Daoy (cell line): ENCODE measurements around the gene PLXDC1. TPM values are rescaled to one million over a fixed set of nuclear protein-coding genes. Genes with fewer than 3 reads are reported as not detected.
A peak's percentile ranks its signal among the peaks of the same experiment; 100 is the strongest.
"Not testable (repeated sequence)": the region's sequence is repeated elsewhere in the genome, so short reads cannot be mapped to it uniquely, and the experiment has no call there.

Source experiments
- DNase-seq: peaks from one replicate; pipeline ENCODE4 v3.0.0-alpha.2; 2015; ENCODE audit warnings: low read depth
- total RNA-seq: library from RNA; depleted of rRNA; stranded (reverse); fragments of >200 nt; shearing (Covaris generic); gene quantifications from 2 replicates; pipeline ENCODE4 v1.2.3, GENCODE V29; 2014

The PLXDC1 gene
- total RNA-seq, 1 experiment from 2014 or later: 0.11 TPM

DNA sequence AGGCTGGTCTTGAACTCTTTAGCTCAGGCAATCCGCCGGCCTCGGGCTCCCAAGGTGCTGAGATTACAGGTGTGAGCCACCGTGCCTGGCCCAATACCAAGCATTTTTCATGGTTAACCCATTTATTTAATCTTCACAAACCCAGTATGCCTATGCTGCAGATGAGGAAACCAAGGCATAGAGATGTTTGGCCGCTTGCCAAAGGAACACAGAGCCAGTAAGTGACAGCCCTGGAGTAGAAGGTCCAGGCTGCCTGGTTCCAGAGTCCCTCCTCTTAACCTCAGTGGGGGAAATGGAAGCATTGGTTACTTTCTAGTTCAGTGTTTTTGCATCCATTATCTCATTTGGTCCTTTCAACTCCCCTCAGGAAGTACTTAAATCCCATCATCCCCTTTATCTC is 29.9 kb upstream of the PLXDC1 start:
- DNase-seq: no peak

DNA sequence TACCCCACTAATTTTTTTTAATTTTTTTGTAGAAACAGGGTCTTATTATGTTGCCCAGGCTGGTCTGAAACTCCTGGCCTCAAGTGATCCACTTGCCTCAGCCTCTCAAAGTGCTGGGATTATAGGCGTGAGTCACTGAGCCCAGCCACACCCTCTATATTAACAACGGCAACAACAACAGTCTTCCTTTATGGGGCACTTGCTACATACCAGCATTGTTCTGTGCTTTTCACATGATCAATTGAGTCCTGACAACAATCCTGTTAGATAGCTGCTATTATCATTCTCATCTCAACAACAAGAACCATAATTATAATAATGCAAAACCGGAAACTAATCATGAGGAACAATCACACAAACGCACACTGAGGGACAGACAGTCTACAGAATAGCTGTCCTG is 27.1 kb upstream of the PLXDC1 start:
- DNase-seq: peak; percentile 27

DNA sequence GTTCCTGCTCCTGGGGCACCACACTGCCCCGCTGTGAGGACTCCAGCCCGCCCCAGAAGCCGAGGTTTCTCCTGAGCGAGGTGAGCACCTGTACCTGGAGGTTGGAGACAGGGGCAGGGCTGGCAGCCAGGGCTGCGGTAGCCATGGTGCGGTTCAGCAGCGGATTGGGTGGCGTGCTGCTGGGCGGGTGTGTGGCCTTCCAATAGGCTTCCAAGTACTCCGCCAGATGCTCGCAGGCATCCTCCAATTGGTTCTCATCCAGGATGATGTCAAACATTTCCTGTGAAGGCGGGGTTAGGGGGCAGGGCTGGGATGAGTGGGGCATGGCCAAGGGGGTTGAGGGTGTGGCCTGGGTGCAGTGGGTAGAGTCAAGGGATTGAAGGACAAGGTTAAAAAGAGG is 25.8 kb upstream of the PLXDC1 start:
- DNase-seq: no peak

DNA sequence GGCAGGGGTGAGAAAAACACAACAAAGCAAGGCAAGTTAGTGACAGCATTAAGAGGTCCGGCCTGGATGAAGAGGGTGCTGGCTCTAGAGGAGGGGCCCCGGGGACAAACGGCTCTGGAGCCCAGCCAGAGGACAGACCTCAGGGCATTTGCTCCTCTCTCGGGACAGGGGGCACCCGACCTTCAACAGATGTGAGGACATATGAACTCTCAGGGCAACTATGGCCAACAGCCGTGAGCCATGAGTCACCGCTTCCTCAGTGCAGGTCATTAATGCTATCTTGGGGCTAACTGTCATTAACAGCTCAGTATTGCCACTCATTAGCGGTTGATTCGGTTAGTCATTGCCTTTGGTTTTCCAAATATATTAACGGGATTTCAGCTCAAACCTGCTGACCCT is 24.3 kb upstream of the PLXDC1 start:
- peak; percentile 33 for DNase-seq

DNA sequence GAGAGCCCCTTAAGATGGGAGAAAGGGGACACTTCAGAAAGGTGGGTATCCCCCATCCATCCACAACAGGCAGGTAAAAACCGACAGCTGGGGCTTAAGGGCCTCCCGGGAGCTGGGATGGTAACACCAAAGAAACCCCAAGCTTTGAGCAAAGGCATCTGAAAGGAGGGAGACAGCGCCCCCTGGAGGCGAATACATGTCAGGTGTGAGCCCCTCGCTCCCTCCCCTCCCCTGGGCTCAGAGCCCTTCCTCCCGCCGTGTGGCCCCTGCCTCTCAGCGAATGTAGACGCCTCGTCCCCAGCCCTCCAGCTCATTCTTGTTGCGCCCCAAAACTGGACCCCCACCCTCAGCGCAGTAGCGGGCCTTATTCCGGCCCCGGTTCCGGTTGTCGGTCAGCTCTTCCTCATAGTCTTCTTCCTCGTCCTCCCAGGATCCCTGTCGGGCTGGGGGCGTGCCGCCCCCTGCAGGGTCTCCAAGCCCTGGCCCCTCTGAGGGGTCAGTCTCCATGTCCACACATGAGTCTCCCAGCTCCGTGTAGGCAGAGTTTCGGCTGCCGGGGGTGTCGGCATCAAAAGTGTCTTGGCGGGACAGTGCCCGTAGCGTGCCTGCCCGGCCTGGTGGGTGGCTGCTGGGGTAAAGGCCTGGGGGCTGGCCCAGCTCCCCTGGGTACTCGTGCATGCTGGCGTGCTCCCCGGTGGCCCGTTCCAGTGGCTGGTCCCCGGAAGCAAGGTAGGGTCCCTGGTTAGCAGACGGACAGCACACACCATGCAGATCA is 23.7 kb upstream of the PLXDC1 start:
- peak; percentile 64 for DNase-seq

DNA sequence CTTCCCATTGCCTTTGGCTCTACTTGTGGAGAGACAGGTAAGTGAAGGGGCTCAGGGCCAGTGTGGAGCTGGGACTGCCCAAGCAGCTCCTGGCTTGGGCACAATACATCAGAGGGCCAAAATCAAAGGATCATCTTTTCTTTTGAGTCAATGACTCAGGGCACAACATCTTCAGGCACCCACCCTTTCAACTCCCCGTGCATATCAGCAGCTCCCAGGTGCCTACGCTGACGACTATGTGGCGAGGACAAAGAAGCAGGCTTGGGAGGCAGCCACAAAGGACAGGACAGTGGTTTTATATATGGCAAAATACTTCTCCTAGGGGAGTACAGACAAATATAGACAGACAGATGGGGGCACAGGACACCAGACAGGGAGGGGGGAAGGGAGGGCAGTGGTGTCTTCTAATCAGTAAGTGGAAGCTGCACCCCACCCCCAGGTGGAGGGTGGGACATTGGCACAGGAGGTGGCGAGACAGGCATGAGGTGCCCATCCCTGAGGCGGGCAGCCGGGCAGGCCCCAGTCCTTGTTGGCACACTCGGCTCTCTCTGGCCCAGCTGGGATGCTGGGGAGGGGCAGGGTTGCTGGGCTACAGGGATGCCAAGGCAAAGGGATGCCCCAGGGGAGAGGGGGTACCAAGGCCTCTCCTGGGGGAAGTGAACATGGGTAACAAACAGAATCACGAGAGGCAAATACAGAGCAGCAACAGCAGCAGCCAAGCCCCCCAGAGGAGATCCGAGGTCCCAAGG is 22.3 kb upstream of the PLXDC1 start:
- DNase-seq: no peak

DNA sequence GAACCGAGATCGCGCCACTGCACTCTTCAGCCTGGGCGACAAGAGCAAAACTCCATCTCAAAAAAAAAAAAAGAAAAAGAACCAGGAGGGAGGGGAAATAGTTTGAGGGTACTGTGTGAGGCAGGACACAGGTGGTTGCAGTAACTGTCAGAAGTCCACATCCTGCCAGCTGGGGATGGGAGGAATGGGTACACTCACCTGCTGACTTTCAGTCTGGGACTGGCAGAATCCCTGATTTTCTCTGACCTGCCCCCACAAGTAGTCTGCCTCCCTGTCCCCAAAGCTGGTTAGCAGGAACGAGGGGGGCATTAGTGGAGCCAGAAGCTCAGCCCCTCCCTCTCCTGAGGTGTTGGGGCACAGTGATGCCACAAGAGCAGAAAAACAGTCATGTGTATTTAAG is 21.6 kb upstream of the PLXDC1 start:
- DNase-seq: no peak

DNA sequence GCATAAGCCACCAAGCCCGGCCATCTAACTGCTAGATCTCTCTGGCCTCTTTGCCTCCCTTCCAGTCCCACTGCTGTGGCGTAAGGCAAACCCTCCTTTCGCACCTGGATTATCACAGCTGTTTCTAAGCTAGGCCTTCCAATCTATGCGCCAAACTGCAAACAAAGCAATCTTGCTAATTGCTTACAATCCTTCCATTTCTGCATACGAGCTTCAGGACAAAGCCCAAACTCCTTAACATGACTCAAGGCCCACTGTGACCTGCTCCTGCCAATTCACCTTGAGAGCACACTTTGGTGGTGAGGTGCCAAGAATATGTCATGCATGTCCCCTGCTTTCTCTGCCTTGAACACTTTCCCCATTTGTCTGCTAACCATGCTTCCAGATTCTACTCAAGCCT is 20.5 kb upstream of the PLXDC1 start:
- DNase-seq: no peak

DNA sequence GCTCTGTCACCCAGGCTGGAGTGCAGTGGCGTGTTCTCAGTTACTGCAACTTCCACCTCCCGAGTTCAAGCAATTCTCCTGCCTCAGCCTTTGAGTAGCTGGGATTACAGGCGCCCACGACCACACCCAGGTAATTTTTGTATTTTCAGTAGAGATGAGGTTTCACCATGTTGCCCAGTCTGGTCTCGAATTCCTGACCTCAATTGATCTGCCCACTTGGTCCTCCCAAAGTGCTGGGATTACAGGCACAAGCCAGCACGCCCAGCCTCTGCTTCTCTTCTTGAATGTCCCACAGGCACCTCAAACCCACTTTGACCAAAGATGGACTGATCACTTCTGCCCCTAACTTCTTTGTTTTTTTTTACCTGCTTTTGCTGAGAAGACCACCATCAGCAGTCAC is 19.1 kb upstream of the PLXDC1 start:
- DNase-seq: no peak

DNA sequence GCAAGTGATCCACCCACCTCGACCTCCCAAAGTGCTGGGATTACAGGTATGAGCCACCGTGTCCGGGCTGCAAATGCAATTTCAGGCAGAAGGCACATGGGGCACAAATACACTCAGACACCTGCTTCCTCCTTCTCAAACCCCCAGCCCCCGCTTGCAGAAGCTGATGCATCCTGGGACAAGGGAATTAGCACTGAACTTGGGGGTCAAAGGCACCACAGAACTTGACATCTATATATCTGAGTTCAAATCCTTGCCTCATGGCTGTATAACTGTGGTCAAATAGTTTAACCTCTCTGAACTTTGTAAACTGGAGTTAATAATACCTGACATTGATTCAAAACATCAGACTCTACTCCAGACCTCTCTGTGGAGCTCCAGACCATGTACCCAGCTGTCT is 18.7 kb upstream of the PLXDC1 start:
- DNase-seq: no peak

DNA sequence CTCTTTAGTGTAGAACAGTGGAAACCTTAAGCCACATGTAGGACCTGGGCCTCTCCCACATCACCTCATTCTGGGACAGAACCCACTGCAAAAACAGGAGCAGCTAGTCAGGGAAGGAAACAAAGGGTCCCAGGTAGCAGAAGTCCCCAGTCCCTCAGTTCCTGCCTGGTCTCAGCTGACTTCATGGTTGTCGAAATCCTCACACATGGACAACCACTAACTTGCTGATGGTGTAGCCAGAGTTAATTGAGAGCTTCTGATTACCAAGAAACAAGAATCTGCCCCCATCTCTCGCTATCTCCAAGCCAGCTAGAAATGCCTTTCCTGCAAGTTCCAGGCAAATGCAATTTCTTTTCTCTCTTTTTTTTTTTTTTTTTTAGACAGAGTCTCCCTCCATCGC is 18.1 kb upstream of the PLXDC1 start:
- DNase-seq: no peak

DNA sequence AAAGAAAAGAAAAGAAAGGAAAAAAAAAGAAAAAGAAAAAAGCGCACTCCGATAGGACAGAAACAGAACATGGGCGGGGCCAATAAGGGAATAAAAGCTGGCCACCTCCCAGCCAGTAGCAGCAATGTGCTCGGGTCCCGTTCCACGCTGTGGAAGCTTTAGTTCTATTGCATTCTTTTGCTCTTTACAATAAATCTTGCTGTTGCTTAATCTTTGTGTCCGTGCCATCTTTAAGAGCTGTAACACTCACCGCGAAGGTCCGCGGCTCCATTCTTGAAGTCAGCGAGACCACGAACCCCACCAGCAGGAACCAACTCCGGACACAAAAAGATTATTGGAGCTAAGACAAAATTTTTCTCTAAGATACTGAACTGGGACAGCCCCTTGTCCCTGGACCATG is 17.7 kb upstream of the PLXDC1 start:
- DNase-seq: no peak

DNA sequence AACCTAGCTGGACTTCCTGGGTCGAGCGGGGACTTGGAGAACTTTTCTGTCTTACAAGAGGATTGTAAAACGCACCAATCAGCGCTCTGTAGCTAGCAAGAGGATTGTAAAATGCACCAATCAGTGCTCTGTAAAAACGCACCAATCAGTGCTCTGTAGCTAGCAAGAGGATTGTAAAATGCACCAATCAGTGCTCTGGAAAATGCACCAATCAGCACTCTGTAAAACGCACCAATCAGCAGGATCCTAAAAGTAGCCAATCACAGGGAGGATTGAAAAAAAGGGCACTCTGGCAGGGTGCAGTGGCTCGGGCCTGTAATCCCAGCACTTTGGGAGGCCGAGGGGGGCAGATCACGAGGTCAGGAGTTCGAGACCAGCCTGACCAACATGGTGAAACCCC is 17.1 kb upstream of the PLXDC1 start:
- DNase-seq: not testable (repeated sequence)

DNA sequence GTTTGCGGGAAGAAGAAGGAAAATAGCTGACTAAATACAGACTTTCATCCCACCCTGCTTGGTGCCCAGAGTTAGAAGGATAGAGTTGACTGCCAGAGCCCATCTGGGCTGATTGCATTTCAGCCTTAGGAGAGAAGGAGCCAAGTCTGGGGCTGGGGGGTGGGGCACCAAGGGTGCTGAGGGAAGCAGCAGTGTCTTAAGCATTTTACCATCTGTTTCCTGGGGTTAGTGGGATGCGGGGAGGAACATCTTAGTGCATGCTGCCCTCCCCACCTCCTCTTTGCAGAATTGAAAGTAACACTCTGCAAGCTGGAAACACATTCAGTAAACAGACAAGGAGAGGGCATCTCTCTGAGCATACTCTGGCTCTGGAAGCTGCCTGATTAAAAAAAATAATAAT is 16.0 kb upstream of the PLXDC1 start:
- DNase-seq: no peak

DNA sequence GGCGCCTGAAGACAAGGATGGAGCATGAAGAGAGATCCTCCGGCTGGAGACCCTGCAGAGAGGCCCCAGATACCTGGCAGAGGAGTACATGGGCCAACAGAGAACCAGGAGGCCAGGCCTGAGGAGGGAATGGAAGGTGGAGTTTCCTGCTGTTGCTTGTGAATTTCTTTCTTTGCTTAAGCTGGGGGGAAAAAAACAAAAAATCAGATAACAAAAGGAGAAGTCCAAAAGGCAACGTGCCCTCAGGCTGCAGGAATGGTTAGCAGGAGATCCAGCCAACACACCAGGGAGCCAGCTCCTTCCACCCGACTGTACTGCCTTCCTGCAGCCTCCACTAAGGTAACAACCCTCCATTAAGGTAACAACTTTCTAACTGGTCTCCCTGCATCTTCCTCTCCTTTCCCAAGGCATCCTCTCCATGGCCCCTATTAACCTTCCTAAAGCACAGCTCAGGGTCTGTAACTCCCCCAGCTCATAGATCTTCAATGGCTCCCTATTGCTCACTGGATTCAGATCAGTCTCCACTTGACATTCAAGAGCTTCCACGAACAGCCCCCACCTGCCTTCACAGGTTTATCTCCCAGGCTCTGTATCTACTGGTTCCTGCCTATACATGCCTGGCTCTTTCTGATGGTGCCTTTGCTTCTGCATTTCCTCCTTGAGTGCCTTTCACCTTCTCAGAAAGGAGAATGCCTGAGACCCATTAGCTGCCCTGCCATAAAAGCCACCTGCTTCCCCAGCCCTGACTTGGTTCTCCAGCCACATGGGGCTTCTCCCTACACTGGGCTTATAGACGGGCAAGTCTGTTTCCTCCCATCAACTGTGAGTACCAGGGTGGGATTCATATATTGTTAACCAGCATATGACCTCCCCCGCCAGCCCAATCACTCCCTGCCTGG is 15.2 kb upstream of the PLXDC1 start:
- DNase-seq: no peak

DNA sequence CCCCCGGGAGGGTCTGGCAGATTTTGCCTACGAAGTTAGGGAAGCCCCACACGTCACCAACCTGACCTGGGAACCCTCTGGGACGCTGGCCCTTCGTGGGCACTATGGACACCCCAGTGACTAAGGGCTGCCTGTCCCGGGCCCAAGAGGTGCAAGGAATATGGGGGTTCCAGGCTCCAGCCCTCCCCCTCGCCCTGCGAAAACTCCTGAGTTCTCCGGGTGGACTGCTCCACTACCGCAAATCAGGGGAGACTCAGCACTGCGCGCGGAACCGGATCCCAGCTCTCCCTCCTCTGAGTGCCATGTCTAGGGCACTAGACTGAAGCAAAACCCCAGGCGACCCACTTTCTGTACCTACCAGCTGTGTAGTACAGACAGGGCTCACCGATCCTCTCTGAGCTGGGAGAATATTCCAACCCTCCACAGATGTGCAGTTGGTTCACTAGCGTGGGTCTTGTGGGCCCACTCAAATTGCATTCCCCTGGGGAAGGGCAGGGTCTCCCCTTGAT is 14.5 kb upstream of the PLXDC1 start, which contains the start of gene ARL5C:
TSS of gene ARL5C (minus strand) at position 321 of the 509 bp plus-strand sequence. CDS start 401 bp downstream, outside the sequence.
- DNase-seq: no peak

DNA sequence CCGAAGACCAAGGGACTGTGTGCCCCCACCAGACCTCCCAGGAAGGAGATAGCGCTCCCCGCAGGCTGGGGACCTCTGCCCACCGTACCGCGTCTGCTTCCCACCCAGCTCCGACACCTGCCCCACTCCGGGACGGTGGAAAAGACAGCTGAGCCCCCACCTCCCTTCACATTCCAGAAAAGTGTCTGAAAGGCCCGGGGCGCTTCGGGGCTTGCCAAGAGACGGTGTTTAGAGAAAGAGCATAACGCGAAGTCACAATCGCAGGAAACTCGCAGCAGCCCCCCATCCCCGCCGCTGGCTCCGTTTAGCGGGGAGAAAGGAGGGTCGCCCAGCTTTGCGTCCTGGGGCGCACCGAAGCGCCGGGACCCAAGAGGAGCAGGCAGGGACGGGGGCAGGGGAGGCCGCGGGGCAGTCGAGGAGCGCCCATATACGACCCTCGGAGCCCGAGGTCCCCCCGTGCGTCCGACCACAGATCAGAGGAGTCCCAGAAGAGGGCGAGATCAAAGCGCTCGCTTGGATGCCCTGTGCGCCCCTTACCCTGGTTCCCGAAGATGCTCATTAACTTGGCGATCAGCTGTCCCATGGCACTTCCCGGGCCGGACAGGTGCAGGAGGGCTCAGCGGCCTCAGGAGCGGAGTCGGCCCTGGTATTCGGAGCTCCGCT is 13.9 kb upstream of the PLXDC1 start:
- no peak for DNase-seq

DNA sequence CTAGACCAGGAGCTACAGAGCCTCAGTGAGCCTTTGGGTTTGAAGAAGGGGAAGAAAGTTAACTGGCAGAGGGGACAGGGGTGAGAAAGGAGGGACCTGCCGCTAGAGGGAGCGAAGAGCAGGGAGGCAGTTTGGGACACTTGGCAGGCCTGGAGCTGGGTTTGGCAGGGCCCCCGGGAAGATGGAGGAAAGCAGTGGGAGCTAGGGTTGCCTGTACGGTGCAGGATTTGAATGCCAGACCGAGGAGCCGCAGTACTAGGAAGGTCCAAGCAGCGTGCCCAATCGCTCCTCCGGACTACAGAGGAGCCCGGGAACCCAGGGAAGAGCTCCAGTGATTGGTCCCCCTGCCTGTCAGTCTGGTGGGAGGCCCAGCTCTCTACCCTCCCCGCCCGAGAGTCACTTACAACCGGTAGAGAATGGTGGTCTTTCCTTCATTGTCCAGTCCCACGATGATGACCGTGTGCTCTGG is 13.3 kb upstream of the PLXDC1 start:
- peak; percentile 72 for DNase-seq

DNA sequence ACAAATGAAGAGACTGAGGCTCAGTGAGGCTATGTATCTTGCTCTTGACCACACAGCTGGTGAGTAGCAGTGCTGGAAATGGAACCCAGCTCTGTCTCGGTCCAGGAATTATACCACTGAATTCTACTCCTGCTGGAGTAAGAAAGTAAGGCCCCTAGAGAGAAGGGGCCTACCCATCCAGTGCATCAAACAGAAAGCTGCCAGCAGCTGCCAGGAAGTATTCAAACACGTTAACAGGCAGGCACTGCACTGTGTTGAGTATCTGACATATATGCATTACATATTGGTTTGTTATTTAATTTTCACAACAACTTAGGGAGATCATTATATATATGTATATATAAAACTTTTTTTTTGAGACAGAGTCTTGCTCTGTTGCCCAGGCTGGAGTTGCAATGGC is 10.5 kb upstream of the PLXDC1 start:
- DNase-seq: no peak

DNA sequence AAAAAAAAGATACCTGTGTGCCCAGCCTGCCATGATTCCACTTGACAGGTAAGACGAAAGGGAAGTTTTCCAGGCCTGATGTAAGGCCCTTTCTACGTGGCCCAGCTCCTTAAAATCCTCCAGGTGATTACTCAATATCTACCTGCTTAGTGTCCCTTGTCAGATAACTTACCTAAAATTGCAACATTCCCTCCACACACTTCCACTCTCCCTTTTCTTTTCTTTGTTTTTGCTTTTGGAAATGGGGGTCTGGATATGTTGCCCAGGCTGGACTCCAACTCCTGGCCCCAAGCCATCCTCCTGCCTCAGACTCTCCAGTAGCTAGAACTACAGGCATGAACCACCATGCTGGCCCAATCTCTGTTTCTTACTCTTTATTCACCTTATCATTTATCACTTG is 7.2 kb upstream of the PLXDC1 start:
- DNase-seq: no peak

DNA sequence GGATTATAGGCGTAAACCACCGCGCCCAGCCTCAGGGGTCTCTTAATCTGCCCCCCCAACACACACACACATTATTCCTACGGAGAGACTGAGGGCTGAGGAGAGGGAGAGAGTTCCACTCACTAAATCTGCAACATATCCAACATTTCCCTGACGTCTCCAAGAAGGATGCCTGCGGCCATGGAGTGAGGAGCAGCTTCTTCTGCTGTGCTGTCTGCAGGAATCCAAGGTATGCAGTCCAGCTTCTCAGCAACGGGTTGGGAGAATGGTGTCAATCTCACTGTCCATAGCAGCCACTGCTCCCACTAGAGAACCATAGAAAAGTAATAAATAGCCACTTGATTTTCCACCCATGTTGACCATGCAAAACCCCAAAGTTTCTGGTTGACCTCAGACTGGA is 5.1 kb upstream of the PLXDC1 start:
- DNase-seq: no peak
